Breast epithelium (tissue), 3 donors: ENCODE results near the gene TTC27.

Experiments
- POLR2A ChIP-seq: fragments of 450-650 bp; IDR thresholded peaks from one replicate; pipeline ENCODE4 v1.6.1; 2016; ENCODE audit warnings: antibody characterized with exemption, mild to moderate bottlenecking, moderate library complexity
- POLR2AphosphoS5 ChIP-seq, 3 donors: sonication (generic); formaldehyde crosslinking; IDR thresholded peaks; one replicate each; pipeline ENCODE4 v1.6.1; 2017; ENCODE audit warnings: antibody characterized with exemption in 3 of 3
- TF ChIP-seq, protein P1 (sequence below), 3 donors: fragments of 450-650 bp; IDR thresholded peaks; one replicate each; pipeline ENCODE4 v1.5.1; 2016 to 2017; ENCODE audit warnings: antibody characterized with exemption in 3 of 3, mild to moderate bottlenecking in 3 of 3, moderate library complexity in 3 of 3

DNA sequence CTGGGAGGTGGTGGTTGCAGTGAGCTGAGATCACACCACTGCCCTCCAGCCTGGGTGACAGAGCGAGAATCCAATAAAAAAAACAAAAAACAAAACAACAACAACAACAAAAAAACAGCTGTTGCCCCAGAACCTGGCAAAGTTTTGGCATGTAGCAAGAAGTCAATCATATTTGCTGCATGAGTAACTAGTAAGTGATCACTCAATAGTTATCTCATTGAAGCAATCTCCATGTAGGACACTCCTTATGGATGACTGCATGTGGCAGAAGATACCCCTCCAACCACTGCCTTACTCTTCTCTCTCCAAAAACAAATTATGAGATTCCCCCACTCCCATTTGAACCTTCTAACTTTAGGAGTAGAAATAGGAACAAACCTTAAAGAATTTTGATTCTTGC, 113.7 kb downstream of the TTC27 start:
- TF ChIP-seq, protein P1, sequence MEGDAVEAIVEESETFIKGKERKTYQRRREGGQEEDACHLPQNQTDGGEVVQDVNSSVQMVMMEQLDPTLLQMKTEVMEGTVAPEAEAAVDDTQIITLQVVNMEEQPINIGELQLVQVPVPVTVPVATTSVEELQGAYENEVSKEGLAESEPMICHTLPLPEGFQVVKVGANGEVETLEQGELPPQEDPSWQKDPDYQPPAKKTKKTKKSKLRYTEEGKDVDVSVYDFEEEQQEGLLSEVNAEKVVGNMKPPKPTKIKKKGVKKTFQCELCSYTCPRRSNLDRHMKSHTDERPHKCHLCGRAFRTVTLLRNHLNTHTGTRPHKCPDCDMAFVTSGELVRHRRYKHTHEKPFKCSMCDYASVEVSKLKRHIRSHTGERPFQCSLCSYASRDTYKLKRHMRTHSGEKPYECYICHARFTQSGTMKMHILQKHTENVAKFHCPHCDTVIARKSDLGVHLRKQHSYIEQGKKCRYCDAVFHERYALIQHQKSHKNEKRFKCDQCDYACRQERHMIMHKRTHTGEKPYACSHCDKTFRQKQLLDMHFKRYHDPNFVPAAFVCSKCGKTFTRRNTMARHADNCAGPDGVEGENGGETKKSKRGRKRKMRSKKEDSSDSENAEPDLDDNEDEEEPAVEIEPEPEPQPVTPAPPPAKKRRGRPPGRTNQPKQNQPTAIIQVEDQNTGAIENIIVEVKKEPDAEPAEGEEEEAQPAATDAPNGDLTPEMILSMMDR (IDR thresholded peaks at IDR 0.05) = no peak
- no peak for TF ChIP-seq POLR2A
- TF ChIP-seq POLR2AphosphoS5 (IDR thresholded peaks at IDR 0.05) = no peak
